ENCODE data around the gene HEPH.
"Not testable (repeated sequence)": the region's sequence is repeated elsewhere in the genome, so short reads cannot be mapped to it uniquely, and the experiment has no call there.

HEPH gene, protein sequence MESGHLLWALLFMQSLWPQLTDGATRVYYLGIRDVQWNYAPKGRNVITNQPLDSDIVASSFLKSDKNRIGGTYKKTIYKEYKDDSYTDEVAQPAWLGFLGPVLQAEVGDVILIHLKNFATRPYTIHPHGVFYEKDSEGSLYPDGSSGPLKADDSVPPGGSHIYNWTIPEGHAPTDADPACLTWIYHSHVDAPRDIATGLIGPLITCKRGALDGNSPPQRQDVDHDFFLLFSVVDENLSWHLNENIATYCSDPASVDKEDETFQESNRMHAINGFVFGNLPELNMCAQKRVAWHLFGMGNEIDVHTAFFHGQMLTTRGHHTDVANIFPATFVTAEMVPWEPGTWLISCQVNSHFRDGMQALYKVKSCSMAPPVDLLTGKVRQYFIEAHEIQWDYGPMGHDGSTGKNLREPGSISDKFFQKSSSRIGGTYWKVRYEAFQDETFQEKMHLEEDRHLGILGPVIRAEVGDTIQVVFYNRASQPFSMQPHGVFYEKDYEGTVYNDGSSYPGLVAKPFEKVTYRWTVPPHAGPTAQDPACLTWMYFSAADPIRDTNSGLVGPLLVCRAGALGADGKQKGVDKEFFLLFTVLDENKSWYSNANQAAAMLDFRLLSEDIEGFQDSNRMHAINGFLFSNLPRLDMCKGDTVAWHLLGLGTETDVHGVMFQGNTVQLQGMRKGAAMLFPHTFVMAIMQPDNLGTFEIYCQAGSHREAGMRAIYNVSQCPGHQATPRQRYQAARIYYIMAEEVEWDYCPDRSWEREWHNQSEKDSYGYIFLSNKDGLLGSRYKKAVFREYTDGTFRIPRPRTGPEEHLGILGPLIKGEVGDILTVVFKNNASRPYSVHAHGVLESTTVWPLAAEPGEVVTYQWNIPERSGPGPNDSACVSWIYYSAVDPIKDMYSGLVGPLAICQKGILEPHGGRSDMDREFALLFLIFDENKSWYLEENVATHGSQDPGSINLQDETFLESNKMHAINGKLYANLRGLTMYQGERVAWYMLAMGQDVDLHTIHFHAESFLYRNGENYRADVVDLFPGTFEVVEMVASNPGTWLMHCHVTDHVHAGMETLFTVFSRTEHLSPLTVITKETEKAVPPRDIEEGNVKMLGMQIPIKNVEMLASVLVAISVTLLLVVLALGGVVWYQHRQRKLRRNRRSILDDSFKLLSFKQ

DNA sequence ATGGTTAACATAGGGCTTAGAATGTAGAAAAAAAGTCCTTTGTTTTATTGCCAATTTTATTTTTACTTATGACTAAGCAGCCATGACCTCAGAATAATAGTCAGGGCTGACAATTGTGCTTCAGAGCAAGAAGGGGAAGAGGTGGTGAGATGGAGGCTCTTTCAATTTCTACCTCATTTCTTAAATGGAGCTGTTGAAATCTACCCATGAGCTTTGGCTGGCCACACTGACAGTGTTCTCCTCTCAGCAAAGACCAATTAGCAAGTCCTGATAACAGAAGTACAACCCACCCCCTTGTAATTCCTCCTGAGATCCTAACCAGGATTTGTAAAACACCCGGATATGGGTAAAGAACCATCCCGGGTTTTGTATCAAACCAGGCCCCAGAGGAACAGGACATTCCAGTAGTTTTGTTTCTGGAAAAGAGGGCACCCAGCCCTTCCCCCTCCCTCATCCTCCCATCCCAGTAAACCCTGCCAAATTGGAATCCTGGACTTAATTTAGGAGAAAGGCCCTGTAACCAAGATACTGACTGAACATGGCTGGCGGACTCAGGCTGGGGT lies at the start of gene HEPH:
TSS of gene HEPH (plus strand) at position 399 of the 563 bp plus-strand sequence. CDS start 6,324 bp downstream, outside the sequence.
- ATAC-seq (ENCODE audit: insufficient read depth, low read depth), result no peak
- no peak within 1 kb of the TSS for H3K4me2 ChIP-seq (ENCODE audit: insufficient read depth, low read length)
- TF ChIP-seq, protein P1, sequence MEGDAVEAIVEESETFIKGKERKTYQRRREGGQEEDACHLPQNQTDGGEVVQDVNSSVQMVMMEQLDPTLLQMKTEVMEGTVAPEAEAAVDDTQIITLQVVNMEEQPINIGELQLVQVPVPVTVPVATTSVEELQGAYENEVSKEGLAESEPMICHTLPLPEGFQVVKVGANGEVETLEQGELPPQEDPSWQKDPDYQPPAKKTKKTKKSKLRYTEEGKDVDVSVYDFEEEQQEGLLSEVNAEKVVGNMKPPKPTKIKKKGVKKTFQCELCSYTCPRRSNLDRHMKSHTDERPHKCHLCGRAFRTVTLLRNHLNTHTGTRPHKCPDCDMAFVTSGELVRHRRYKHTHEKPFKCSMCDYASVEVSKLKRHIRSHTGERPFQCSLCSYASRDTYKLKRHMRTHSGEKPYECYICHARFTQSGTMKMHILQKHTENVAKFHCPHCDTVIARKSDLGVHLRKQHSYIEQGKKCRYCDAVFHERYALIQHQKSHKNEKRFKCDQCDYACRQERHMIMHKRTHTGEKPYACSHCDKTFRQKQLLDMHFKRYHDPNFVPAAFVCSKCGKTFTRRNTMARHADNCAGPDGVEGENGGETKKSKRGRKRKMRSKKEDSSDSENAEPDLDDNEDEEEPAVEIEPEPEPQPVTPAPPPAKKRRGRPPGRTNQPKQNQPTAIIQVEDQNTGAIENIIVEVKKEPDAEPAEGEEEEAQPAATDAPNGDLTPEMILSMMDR (IDR thresholded peaks at IDR 0.05; ENCODE audit: borderline replicate concordance, extremely low read depth, low read length, poor library complexity, severe bottlenecking), result no peak
- TF ChIP-seq EZH2 (IDR thresholded peaks at IDR 0.05; ENCODE audit: borderline replicate concordance, low read depth, low read length, severe bottlenecking), result no peak

DNA sequence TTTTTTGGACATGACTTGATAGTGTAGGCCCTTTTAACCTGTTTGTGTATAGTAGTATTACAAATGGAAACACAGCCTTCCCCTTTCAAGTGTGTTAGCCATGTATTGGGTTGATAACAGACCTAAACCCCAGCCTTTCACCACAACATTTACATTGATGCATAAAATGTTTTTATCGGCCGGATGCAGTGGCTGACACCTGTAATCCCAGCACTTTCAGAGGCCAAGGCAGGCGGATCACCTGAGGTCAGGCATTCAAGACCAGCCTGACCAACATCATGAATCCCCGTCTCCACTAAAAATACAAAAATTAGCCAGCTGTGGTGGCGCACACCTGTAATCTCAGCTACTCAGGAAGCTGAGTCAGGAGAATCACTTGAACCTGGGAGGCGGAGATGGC lies 45.3 kb upstream of the HEPH start:
- not testable (repeated sequence) for H3K4me3 ChIP-seq (ENCODE audit: low read depth in 1 of 2, low read length in 2 of 2); H3K27me3 ChIP-seq (ENCODE audit: insufficient read depth, low read length, poor library complexity); ATAC-seq (ENCODE audit: insufficient read depth, low read depth); H3K79me2 ChIP-seq (ENCODE audit: insufficient read depth, low read length); H3K4me1 ChIP-seq (ENCODE audit: insufficient read depth, low read length); H2AFZ ChIP-seq (ENCODE audit: low read depth, low read length); H3K36me3 ChIP-seq (ENCODE audit: insufficient read depth, low read length); H3K4me2 ChIP-seq (ENCODE audit: insufficient read depth, low read length); H4K20me1 ChIP-seq (ENCODE audit: insufficient read depth, low read length); H3K9me3 ChIP-seq (ENCODE audit: insufficient read depth, low read length, severe bottlenecking); H3K27ac ChIP-seq (ENCODE audit: low read length); DNase-seq; H3K9ac ChIP-seq (ENCODE audit: low read depth, low read length)

More for the DNA sequence above, at the start of gene HEPH:
- Histone ChIP-seq H3K36me3 (ENCODE audit: insufficient read depth, low read length) (no peaks in the 10 kb centered on the region), H3K9me3 (ENCODE audit: insufficient read depth, low read length, severe bottlenecking) (no peaks in the 10 kb centered on the region), H3K4me1 (ENCODE audit: insufficient read depth, low read length) (no peaks in the 10 kb centered on the region), H3K79me2 (ENCODE audit: insufficient read depth, low read length) (no peaks in the 10 kb centered on the region), H2AFZ (ENCODE audit: low read depth, low read length) (no peak within 1 kb of the TSS), H3K27ac (ENCODE audit: low read length) (no peak within 1 kb of the TSS), H3K27me3 (ENCODE audit: insufficient read depth, low read length, poor library complexity) (no peaks in the 10 kb centered on the region), H4K20me1 (ENCODE audit: insufficient read depth, low read length) (no peaks in the 10 kb centered on the region), H3K9ac (ENCODE audit: low read depth, low read length) (no peak within 1 kb of the TSS), H3K4me3 (ENCODE audit: low read depth in 1 of 2, low read length in 2 of 2) (no peak within 1 kb of the TSS)
- DNase-seq, result no peak

DNA sequence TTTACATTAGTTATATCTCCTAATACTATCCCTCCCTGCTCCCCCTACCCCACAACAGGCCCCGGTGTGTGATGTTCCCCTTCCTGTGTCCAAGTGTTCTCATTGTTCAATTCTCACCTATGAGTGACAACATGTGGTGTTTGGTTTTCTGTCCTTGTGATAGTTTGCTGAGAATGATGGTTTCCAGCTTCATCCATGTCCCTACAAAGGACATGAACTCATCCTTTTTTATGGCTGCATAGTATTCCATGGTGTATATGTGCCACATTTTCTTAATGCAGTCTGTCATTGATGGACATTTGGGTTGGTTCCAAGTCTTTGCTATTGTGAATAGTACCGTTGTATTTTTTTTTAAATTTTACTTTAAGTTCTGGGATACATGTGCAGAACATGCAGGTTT lies 42.7 kb upstream of the HEPH start:
- H3K27me3 ChIP-seq (ENCODE audit: insufficient read depth, low read length, poor library complexity); H3K4me1 ChIP-seq (ENCODE audit: insufficient read depth, low read length); H3K9me3 ChIP-seq (ENCODE audit: insufficient read depth, low read length, severe bottlenecking); DNase-seq; H2AFZ ChIP-seq (ENCODE audit: low read depth, low read length); H3K79me2 ChIP-seq (ENCODE audit: insufficient read depth, low read length); H3K4me3 ChIP-seq (ENCODE audit: low read depth in 1 of 2, low read length in 2 of 2); H3K27ac ChIP-seq (ENCODE audit: low read length); H3K36me3 ChIP-seq (ENCODE audit: insufficient read depth, low read length); H3K4me2 ChIP-seq (ENCODE audit: insufficient read depth, low read length); ATAC-seq (ENCODE audit: insufficient read depth, low read depth); H3K9ac ChIP-seq (ENCODE audit: low read depth, low read length); H4K20me1 ChIP-seq (ENCODE audit: insufficient read depth, low read length): not testable (repeated sequence)

DNA sequence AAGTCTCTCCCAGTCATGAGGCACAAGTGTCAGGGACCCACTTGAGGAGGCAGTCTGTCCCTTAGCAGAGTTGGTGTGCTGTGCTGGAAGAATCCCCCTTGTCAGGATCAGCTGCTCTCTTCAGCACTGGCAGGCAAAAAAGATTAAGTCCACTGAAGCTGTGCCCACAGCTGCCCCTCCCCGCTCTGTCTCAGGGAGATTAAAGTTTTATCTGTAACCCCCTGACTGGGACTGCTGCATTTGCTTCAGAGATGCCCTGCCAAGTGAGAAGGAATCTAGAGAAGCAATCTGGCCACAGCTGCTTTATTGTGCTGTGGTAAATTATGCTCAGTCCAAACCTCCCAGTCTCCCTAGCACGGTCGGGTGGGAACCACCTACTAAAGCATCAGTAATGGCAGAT lies 37.4 kb upstream of the HEPH start:
- Histone ChIP-seq H3K4me3 (ENCODE audit: low read depth in 1 of 2, low read length in 2 of 2) (no peak overlapping the region), H3K79me2 (ENCODE audit: insufficient read depth, low read length) (no peaks in the 10 kb centered on the region), H4K20me1 (ENCODE audit: insufficient read depth, low read length) (no peaks in the 10 kb centered on the region), H3K27ac (ENCODE audit: low read length) (no peak overlapping the region), H3K27me3 (ENCODE audit: insufficient read depth, low read length, poor library complexity) (no peaks in the 10 kb centered on the region), H3K4me2 (ENCODE audit: insufficient read depth, low read length) (no peak overlapping the region), H2AFZ (ENCODE audit: low read depth, low read length) (no peak overlapping the region), H3K9ac (ENCODE audit: low read depth, low read length) (no peak overlapping the region), H3K9me3 (ENCODE audit: insufficient read depth, low read length, severe bottlenecking) (no peaks in the 10 kb centered on the region), H3K4me1 (ENCODE audit: insufficient read depth, low read length) (no peaks in the 10 kb centered on the region), H3K36me3 (ENCODE audit: insufficient read depth, low read length) (no peaks in the 10 kb centered on the region)
- TF ChIP-seq, protein P1 (IDR thresholded peaks at IDR 0.05; ENCODE audit: borderline replicate concordance, extremely low read depth, low read length, poor library complexity, severe bottlenecking), result no peak
- no peak for TF ChIP-seq EZH2 (IDR thresholded peaks at IDR 0.05; ENCODE audit: borderline replicate concordance, low read depth, low read length, severe bottlenecking)
- ATAC-seq (ENCODE audit: insufficient read depth, low read depth), result no peak
- no peak for DNase-seq
